ENCODE results near the gene RAB6A. TPM values are rescaled to one million over a fixed set of nuclear protein-coding genes. Genes with fewer than 3 reads are reported as not detected.
"Not testable (repeated sequence)": the region's sequence is repeated elsewhere in the genome, so short reads cannot be mapped to it uniquely, and the experiment has no call there.

RAB6A gene
- total RNA-seq, 1 experiment from 2014 or later = 92.1 TPM

GRCh38 chr11:73762732-73763131 is 1.9 kb upstream of the RAB6A start:
- DNase-seq (ENCODE audit: low spot score) = no peak

GRCh38 chr11:73761403-73761945 is 600 bp upstream of the RAB6A start:
- DNase-seq (ENCODE audit: low spot score) = no peak

GRCh38 chr11:73760135-73760678 is 667 bp downstream of the RAB6A start:
- peak; percentile 14 for DNase-seq (ENCODE audit: low spot score)

GRCh38 chr11:73759610-73760134 is 1.2 kb downstream of the RAB6A start:
- DNase-seq (ENCODE audit: low spot score) = peak; percentile 10

GRCh38 chr11:73758451-73758850 is 2.4 kb downstream of the RAB6A start:
- DNase-seq (ENCODE audit: low spot score) = no peak

GRCh38 chr11:73757598-73757997 is 3.3 kb downstream of the RAB6A start:
- no peak for DNase-seq (ENCODE audit: low spot score)

GRCh38 chr11:73755670-73756069 is 5.2 kb downstream of the RAB6A start:
- no peak for DNase-seq (ENCODE audit: low spot score)

- no peak for DNase-seq (ENCODE audit: low spot score)
These were observed 6.9 kb downstream of the RAB6A start for GRCh38 chr11:73753938-73754337.

GRCh38 chr11:73752903-73753302 is 8.0 kb downstream of the RAB6A start:
- DNase-seq (ENCODE audit: low spot score) = no peak

GRCh38 chr11:73752216-73752867 is 8.5 kb downstream of the RAB6A start:
- DNase-seq (ENCODE audit: low spot score) = no peak

- DNase-seq (ENCODE audit: low spot score) = not testable (repeated sequence)
These were observed 10.0 kb downstream of the RAB6A start for GRCh38 chr11:73750862-73751261.

GRCh38 chr11:73750228-73750627 is 10.6 kb downstream of the RAB6A start:
- DNase-seq (ENCODE audit: low spot score) = no peak

GRCh38 chr11:73749118-73749517 is 11.8 kb downstream of the RAB6A start:
- DNase-seq (ENCODE audit: low spot score) = no peak

- no peak for DNase-seq (ENCODE audit: low spot score)
These were observed 12.6 kb downstream of the RAB6A start for GRCh38 chr11:73748300-73748699.

GRCh38 chr11:73747762-73748161 is 13.1 kb downstream of the RAB6A start:
- DNase-seq (ENCODE audit: low spot score) = no peak

- no peak for DNase-seq (ENCODE audit: low spot score)
These were observed 14.2 kb downstream of the RAB6A start for GRCh38 chr11:73746701-73747100.

GRCh38 chr11:73743045-73743444 is 17.8 kb downstream of the RAB6A start:
- no peak for DNase-seq (ENCODE audit: low spot score)

GRCh38 chr11:73735959-73736358 is 24.9 kb downstream of the RAB6A start:
- not testable (repeated sequence) for DNase-seq (ENCODE audit: low spot score)

- no peak for DNase-seq (ENCODE audit: low spot score)
These were observed 25.9 kb downstream of the RAB6A start for GRCh38 chr11:73734993-73735392.

GRCh38 chr11:73734011-73734410 is 26.9 kb downstream of the RAB6A start:
- DNase-seq (ENCODE audit: low spot score) = not testable (repeated sequence)

GRCh38 chr11:73732936-73733335 is 27.9 kb downstream of the RAB6A start:
- DNase-seq (ENCODE audit: low spot score) = not testable (repeated sequence)

- DNase-seq (ENCODE audit: low spot score) = peak; percentile 10
These were observed 31.2 kb downstream of the RAB6A start for GRCh38 chr11:73729594-73730206.

GRCh38 chr11:73728000-73728399 is 32.9 kb downstream of the RAB6A start:
- no peak for DNase-seq (ENCODE audit: low spot score)
